Pancreas (tissue), 10 donors: ENCODE measurements around the gene SLC8A1. TPM values are rescaled to one million over a fixed set of nuclear protein-coding genes. Genes with fewer than 3 reads are reported as not detected.

ENCODE experiments used
- ATAC-seq, 4 donors: fragments of 200-7000 bp; cut with Tn5 transposase; one replicate each; pipeline versions ENCODE4 v1.8.0 to v1.9.1; 2020; ENCODE audit warnings: mild to moderate bottlenecking in 4 of 4, moderate library complexity in 4 of 4
- DNase-seq, 6 donors: peaks; one replicate each; pipeline ENCODE4 v3.0.0-alpha.2; 2020
- FAIRE-seq: peaks from 2 replicates; lab custom pipeline; 2012; peaks lifted over from hg19 to GRCh38; lab: Jason Lieb, UNC
- H3K27ac ChIP-seq, 4 donors: fragments of 200-600 bp; sonication (generic); 1 replicate in 3 of 4; 2 replicates in 1 of 4; pipeline versions ENCODE4 v1.5.0 to v1.8.0; 2020
- H3K27me3 ChIP-seq, 4 donors: fragments of 200-600 bp; one replicate each; pipeline ENCODE4 v1.8.0; 2021
- H3K36me3 ChIP-seq, 3 donors: fragments of 200-600 bp; sonication (generic) in 1 of 3; one replicate each; pipeline versions ENCODE4 v1.5.0 to v1.8.0; 2020 to 2021
- H3K4me1 ChIP-seq, 3 donors: fragments of 200-600 bp; one replicate each; pipeline ENCODE4 v1.8.0; 2021
- H3K4me3 ChIP-seq, 4 donors: fragments of 200-600 bp; sonication (generic) in 2 of 4; one replicate each; pipeline versions ENCODE4 v1.5.0 to v1.8.0; 2020 to 2021
- H3K9me3 ChIP-seq, 4 donors: fragments of 200-600 bp; one replicate each; pipeline ENCODE4 v1.8.0; 2021
- WGBS, 2 donors: extraction: QIAGEN DNeasy Blood & Tissue Kit; methylation state at CpG; one replicate each; pipeline ENCODE4 v1.1.7; 2013; 5-methylcytosine and 5-hydroxymethylcytosine counted together
- intact Hi-C, 3 donors: fragments of 100-400 bp; cut with DNase I; formaldehyde crosslinking; loops; one replicate each; pipeline versions ENCODE4 v1.11.1 to v1.14.2; 2022
- polyA plus RNA-seq, 2 donors: library from polyadenylated mRNA; stranded (reverse); fragments of 200-250 nt; gene quantifications; one replicate each; pipeline ENCODE4 v1.2.3, GENCODE V29; 2013
- total RNA-seq, 6 donors: library from RNA; stranded (reverse); fragmentation: NEBNext Ultra II Directional in 4 of 6; extraction: Animal tissue kit (Norgen Biotek cat#: 25700) in 4 of 6; gene quantifications; one replicate each; pipeline versions ENCODE4 v1.2.1 to v1.2.4, GENCODE V29; 2021 to 2023
- TF ChIP-seq, protein P1 (sequence below), 4 donors: fragments of 200-600 bp; sonication (generic) in 3 of 4; IDR thresholded peaks; one replicate each; pipeline versions ENCODE4 v1.5.0 to v1.8.0; 2021; ENCODE audit warnings: antibody characterized with exemption in 4 of 4
- donor health status: healthy with polysubstance abuse.
- donor health status: DM: no; HTN: no; CAD: no; lungs with moderate emphysema.
- donor health status: DM: no; HTN: no; CAD: no.
- donor health status: control.
- donor health status: control.
- donor health status: Bipolar disorder and iron deficiency.
- donor health status: DM: yes; HTN: yes; CAD: no.
- donor health status: DM: no; HTN: no; CAD: no.
- donor health status: DM: no; HTN: no; CAD: no.
- donor health status: DM: yes; HTN: yes; CAD: no.

SLC8A1 gene
- total RNA-seq (10 to 100 TPM in 1 of 6 donors, 1 to 10 TPM in 5; 1.6 to 12.4 (median 3.8) TPM), polyA plus RNA-seq (1 to 10 TPM in 1 of 2 donors, under 1 TPM in 1; 0.19 to 1.0 TPM)

DNA sequence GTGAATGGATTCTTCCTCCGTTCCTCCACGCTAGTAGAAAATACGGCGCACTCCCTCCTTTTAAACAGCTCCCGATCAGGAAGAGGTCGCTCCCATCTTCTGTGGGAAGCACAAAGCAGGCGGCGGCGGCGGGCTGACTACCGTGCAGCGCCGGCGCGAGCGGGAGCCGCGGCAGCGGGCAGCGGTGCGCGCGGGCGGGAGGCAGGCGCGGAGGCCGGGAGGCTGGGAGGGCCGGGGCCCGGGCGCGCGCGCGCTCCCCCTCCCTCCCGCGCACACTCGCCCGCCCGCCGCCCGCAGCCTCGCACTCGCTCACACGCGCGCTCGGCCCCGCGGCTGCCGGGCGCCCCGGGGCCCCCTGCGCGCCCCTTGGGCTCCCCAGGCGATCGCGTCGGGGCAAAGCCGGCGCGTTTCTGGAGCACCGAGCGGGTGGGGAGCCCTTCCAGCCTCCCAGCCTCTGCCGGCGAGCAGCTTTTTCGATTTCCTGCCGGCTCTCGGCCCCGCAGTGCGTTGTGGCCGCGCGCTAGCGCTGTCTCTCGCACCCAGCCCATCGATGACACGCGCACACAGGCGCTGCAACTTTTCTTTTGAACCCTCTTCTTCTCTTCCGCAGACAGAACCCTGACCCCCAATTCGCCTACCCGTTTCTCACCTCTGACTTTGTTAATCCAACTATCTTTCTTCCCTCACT lies at the start of gene SLC8A1:
SLC8A1 (minus strand) TSS at position 173 of the 688 bp plus-strand sequence.
- WGBS, 2 donors: 2 to 3% methylated on average over 58 to 82 of the region's 82 CpGs
- TF ChIP-seq, protein P1, sequence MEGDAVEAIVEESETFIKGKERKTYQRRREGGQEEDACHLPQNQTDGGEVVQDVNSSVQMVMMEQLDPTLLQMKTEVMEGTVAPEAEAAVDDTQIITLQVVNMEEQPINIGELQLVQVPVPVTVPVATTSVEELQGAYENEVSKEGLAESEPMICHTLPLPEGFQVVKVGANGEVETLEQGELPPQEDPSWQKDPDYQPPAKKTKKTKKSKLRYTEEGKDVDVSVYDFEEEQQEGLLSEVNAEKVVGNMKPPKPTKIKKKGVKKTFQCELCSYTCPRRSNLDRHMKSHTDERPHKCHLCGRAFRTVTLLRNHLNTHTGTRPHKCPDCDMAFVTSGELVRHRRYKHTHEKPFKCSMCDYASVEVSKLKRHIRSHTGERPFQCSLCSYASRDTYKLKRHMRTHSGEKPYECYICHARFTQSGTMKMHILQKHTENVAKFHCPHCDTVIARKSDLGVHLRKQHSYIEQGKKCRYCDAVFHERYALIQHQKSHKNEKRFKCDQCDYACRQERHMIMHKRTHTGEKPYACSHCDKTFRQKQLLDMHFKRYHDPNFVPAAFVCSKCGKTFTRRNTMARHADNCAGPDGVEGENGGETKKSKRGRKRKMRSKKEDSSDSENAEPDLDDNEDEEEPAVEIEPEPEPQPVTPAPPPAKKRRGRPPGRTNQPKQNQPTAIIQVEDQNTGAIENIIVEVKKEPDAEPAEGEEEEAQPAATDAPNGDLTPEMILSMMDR (IDR thresholded peaks at IDR 0.05): no peak
- intact Hi-C loops: no loop called here
- H3K36me3 ChIP-seq: no peaks in the 10 kb centered on the region
- DNase-seq (peak in 2 of 6 donors; percentile 40 to 66), FAIRE-seq (no peak), ATAC-seq (peak in 3 of 4 donors; percentile 49 to 65 (median 49))
- H3K4me3 ChIP-seq: peak within 1 kb of the TSS in 3 of 4 donors; percentile 12 to 49 (median 16)
- no peaks in the 10 kb centered on the region for H3K4me1 ChIP-seq
- H3K27me3 ChIP-seq: peaks cover 0 to 6% (median 0%) of the 10 kb centered on the region in 4 donors
- peak within 1 kb of the TSS in 2 of 4 donors; percentile 44 to 50 for H3K27ac ChIP-seq
- no peaks in the 10 kb centered on the region for H3K9me3 ChIP-seq

DNA sequence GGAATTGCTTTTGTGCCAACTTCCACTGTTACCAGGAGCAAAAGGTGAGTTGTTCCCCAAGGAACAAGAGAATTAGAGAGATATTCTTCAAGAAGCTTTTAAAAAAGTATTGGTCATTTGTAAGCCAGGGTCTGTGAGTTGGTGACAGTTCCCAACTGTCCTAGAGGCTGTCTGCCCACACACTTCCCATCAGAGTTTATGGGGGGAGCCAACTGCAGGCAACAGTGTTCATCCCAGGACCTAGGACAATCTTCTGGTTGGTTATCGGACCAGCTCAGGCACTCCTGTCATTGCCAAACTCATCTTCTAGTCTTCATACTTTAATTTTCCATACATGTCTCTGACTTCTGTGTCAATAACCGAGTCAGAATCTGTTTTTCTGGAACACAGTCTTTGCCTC lies 47.5 kb upstream of the SLC8A1 start:
- no peak overlapping the region for H3K27ac ChIP-seq
- FAIRE-seq (no peak), ATAC-seq (no peak), DNase-seq (no peak)
- no peak overlapping the region for H3K4me3 ChIP-seq
- H3K36me3 ChIP-seq: no peaks in the 10 kb centered on the region
- H3K27me3 ChIP-seq: no peaks in the 10 kb centered on the region
- intact Hi-C loops: no loop called here
- WGBS, 2 donors: 68 to 83% methylated on average over 2 of the region's 2 CpGs
- TF ChIP-seq, protein P1 (IDR thresholded peaks at IDR 0.05): no peak
- no peaks in the 10 kb centered on the region for H3K9me3 ChIP-seq
- no peaks in the 10 kb centered on the region for H3K4me1 ChIP-seq

DNA sequence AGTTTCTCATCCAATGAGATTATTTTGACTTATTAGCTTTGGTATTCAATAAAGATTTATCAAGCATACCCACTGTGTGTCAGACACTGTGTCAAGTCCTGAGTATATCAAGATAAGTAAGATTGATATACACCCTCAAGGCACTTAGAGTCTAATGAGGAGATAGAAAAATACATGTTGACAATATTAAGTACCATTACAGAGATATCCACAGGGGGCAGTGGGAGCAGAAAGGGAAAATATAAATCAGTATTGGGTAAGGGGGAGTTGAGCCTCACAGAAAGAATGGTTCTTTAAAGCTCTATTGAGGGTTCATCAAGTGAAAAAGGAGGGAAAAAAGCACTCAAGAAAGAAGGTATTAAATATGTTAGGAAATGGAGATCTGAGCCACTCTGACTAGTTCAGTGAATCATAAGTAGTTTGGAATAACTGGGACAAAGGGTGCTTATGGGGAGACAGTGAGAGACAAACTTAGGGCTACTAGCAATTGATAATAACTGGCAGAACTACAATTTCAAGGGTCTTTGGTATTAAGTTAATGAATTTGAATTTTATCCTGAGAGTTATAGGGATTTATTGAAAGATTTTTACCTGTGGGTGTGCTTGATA lies 45.5 kb upstream of the SLC8A1 start:
- no peaks in the 10 kb centered on the region for H3K36me3 ChIP-seq
- no peaks in the 10 kb centered on the region for H3K27me3 ChIP-seq
- no peaks in the 10 kb centered on the region for H3K9me3 ChIP-seq
- DNase-seq (no peak), ATAC-seq (no peak), FAIRE-seq (no peak)
- no peaks in the 10 kb centered on the region for H3K4me1 ChIP-seq
- intact Hi-C loops: no loop called here
- H3K27ac ChIP-seq: no peak overlapping the region
- TF ChIP-seq, protein P1 (IDR thresholded peaks at IDR 0.05): no peak
- H3K4me3 ChIP-seq: no peak overlapping the region

DNA sequence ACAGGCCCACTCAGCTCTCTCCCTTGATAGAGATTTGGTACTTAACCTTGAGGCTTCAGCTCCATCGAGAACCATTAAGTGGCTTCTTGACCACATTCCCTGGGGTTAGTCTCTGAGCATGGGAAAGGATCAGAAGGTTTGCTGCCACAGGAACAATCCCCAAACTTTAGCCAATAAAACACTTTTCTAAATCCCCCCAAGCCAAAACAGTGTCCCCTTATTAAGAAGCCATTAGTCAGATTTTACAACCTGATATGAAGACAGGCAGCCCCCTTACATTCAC lies 37.7 kb upstream of the SLC8A1 start:
- no peak for ATAC-seq
- peak overlapping the region in 2 of 4 donors; percentile 19 to 28 for H3K4me3 ChIP-seq

More for the DNA sequence above, 37.7 kb upstream of the SLC8A1 start:
- FAIRE-seq (no peak), DNase-seq (no peak)
- Histone ChIP-seq H3K27me3 (no peaks in the 10 kb centered on the region), H3K4me1 (peaks cover 0 to 11% (median 0%) of the 10 kb centered on the region in 3 donors), H3K27ac (no peak overlapping the region), H3K36me3 (no peaks in the 10 kb centered on the region), H3K9me3 (no peaks in the 10 kb centered on the region)
- intact Hi-C loops: no loop called here
- 63 to 80% methylated on average over 1 of the region's 1 CpG for WGBS, 2 donors
- TF ChIP-seq, protein P1 (IDR thresholded peaks at IDR 0.05): no peak
